ENCODE measurements around the gene ZNF358. TPM values are rescaled to one million over a fixed set of nuclear protein-coding genes. Genes with fewer than 3 reads are reported as not detected.

The ZNF358 gene
- total and polyA plus RNA-seq, 10 of the 15 experiments (the other 5 are each of a cell fraction or from before 2014, with no cell fraction given), result 0.09 to 6.3 (median 1.9) TPM; not detected in 1

- Histone ChIP-seq H3K4me1 (ENCODE audit: control insufficient read depth, insufficient read depth, low read length) (no peaks in the 10 kb centered on the region), H3K36me3 (ENCODE audit: control insufficient read depth in 2 of 2, insufficient read depth in 2 of 2, low read length in 1 of 2) (no peaks in the 10 kb centered on the region; a peak in 1 of 4 replicates), H3K27ac (ENCODE audit: control insufficient read depth, insufficient read depth) (no peak overlapping the region), H3K4me3 (no peak overlapping the region), H3K79me2 (ENCODE audit: control insufficient read depth, insufficient read depth, low read length) (no peaks in the 10 kb centered on the region), H4K20me1 (ENCODE audit: control insufficient read depth, insufficient read depth) (no peaks in the 10 kb centered on the region), H3K4me2 (ENCODE audit: control insufficient read depth, insufficient read depth) (no peak overlapping the region), H2AFZ (ENCODE audit: control insufficient read depth, low read depth, low read length) (no peak overlapping the region), H3K9me3 (replicated peaks; ENCODE audit: control insufficient read depth, insufficient read depth, low read length) (no peaks in the 10 kb centered on the region), H3K9ac (ENCODE audit: control insufficient read depth, insufficient read depth, low read length) (no peak overlapping the region), H3K27me3 (replicated peaks in 1 of 2; ENCODE audit: control insufficient read depth in 2 of 2, insufficient read depth in 2 of 2, low read length in 1 of 2) (no peaks in the 10 kb centered on the region)
- intact Hi-C loops (cut with micrococcal nuclease; ENCODE audit: unreplicated experiment), result no loop called here
- ChIA-PET CTCF (no interaction called here), SMC1A (ENCODE audit: uncharacterized antibody, unreplicated experiment) (no interaction called here), POLR2A (no interaction called here), RAD21 (ENCODE audit: unreplicated experiment) (no interaction called here)
- TF ChIP-seq ETV6 (conservative IDR thresholded peaks at IDR 0.05 in 1 of 2, IDR thresholded peaks at IDR 0.05 in 1 of 2; ENCODE audit: borderline replicate concordance in 1 of 2, low read depth in 1 of 2) (no peak), HSF1 (IDR thresholded peaks at IDR 0.05; ENCODE audit: low read depth, low read length) (no peak), PAX5 (IDR thresholded peaks at IDR 0.05; ENCODE audit: borderline replicate concordance, low read depth, low read length) (no peak)
- FAIRE-seq (no peak), ATAC-seq (no peak), DNase-seq (ENCODE audit: low read depth, low spot score) (no peak)
- in situ Hi-C loops (cut with MboI), result no loop called here
- WGBS (ENCODE audit: insufficient coverage, insufficient replicate concordance, low lambda C conversion rate, missing lambda C conversion rate), result 82% methylated on average over 15 of the region's 15 CpGs
- no TSS peak for BruUV-seq (replicated peaks)
Observed at GRCh38 chr19:7529246-7529600, 13.3 kb downstream of the ZNF358 start.

- no peak overlapping the region for H3K27ac ChIP-seq (ENCODE audit: control insufficient read depth, insufficient read depth)
- ATAC-seq, result no peak
- no peak for DNase-seq (ENCODE audit: low read depth, low spot score)
- intact Hi-C loops (cut with micrococcal nuclease; ENCODE audit: unreplicated experiment) (no loop called here), in situ Hi-C loops (cut with MboI) (no loop called here)
- CTCF ChIA-PET, result no interaction called here
- TF ChIP-seq NR2F1 (conservative IDR thresholded peaks at IDR 0.05) (0 out of 2 replicates have a peak, but pooled peaks have one; percentile 28), PAX5 (IDR thresholded peaks at IDR 0.05; ENCODE audit: borderline replicate concordance, low read depth, low read length) (no peak)
- no peak overlapping the region for H3K9ac ChIP-seq (ENCODE audit: control insufficient read depth, insufficient read depth, low read length)
- FAIRE-seq, result no peak
- no peaks in the 10 kb centered on the region for H3K79me2 ChIP-seq (ENCODE audit: control insufficient read depth, insufficient read depth, low read length)
- no peak overlapping the region for H2AFZ ChIP-seq (ENCODE audit: control insufficient read depth, low read depth, low read length)
- H3K9me3 ChIP-seq (replicated peaks; ENCODE audit: control insufficient read depth, insufficient read depth, low read length), result no peaks in the 10 kb centered on the region
- no peak overlapping the region for H3K4me3 ChIP-seq
- H3K4me1 ChIP-seq (ENCODE audit: control insufficient read depth, insufficient read depth, low read length), result no peaks in the 10 kb centered on the region
- H3K27me3 ChIP-seq (replicated peaks in 1 of 2; ENCODE audit: control insufficient read depth in 2 of 2, insufficient read depth in 2 of 2, low read length in 1 of 2), result no peaks in the 10 kb centered on the region
- 90% methylated on average over 31 of the region's 33 CpGs for WGBS (ENCODE audit: insufficient coverage, insufficient replicate concordance, low lambda C conversion rate, missing lambda C conversion rate)
- H4K20me1 ChIP-seq (ENCODE audit: control insufficient read depth, insufficient read depth), result no peaks in the 10 kb centered on the region
- SMC1A ChIA-PET (ENCODE audit: uncharacterized antibody, unreplicated experiment), result no interaction called here
- POLR2A ChIA-PET, result no interaction called here
- RAD21 ChIA-PET (ENCODE audit: unreplicated experiment), result no interaction called here
- no peak overlapping the region for H3K4me2 ChIP-seq (ENCODE audit: control insufficient read depth, insufficient read depth)
- H3K36me3 ChIP-seq (ENCODE audit: control insufficient read depth in 2 of 2, insufficient read depth in 2 of 2, low read length in 1 of 2), result no peaks in the 10 kb centered on the region; a peak in 1 of 4 replicates
- no TSS peak for BruUV-seq (replicated peaks)
Observed at GRCh38 chr19:7529610-7530490, 13.9 kb downstream of the ZNF358 start.

Data from GM12878 (cell line).